CD14-positive monocyte (primary cell): Measurements from ENCODE around the gene KLHL40. TPM values are rescaled to one million over a fixed set of nuclear protein-coding genes. Genes with fewer than 3 reads are reported as not detected.

Source experiments
- DNase-seq, 3 donors: peaks; one replicate each; pipeline ENCODE4 v3.0.0-alpha.2; 2011 to 2022
- H2AFZ ChIP-seq: 2 replicates; pipeline ENCODE4 v1.6.0; 2012; ENCODE audit warnings: mild to moderate bottlenecking, low read depth, low read length, inconsistent platforms; ENCODE audit not compliant: insufficient read depth, poor library complexity, severe bottlenecking
- H3K27ac ChIP-seq, 2 donors: 1 replicate in 1 of 2; 2 replicates in 1 of 2; pipeline ENCODE4 v1.5.1; 2012 to 2013; ENCODE audit warnings: low read length in 2 of 2, control low read depth in 1 of 2, inconsistent platforms in 1 of 2, low read depth in 1 of 2, mild to moderate bottlenecking in 1 of 2
- H3K27me3 ChIP-seq, 2 donors: one replicate each; pipeline versions ENCODE4 v1.6.0 to v1.6.1; 2011 to 2013; ENCODE audit warnings: low read length in 2 of 2; ENCODE audit not compliant: control insufficient read depth in 2 of 2, insufficient read depth in 2 of 2
- H3K36me3 ChIP-seq, 2 donors: replicated peaks in 1 of 2; 1 replicate in 1 of 2; 2 replicates in 1 of 2; pipeline versions ENCODE4 v1.5.1 to v1.6.1; 2012 to 2013; ENCODE audit warnings: low read length in 2 of 2, control low read depth in 1 of 2, inconsistent platforms in 1 of 2, mild to moderate bottlenecking in 1 of 2; ENCODE audit not compliant: insufficient read depth in 2 of 2, control insufficient read depth in 1 of 2
- H3K4me1 ChIP-seq, 2 donors: 1 replicate in 1 of 2; 2 replicates in 1 of 2; pipeline versions ENCODE4 v1.5.1 to v1.6.1; 2012 to 2013; ENCODE audit warnings: low read length in 2 of 2, control low read depth in 1 of 2, inconsistent platforms in 1 of 2, mild to moderate bottlenecking in 1 of 2, moderate library complexity in 1 of 2; ENCODE audit not compliant: insufficient read depth in 2 of 2, control insufficient read depth in 1 of 2
- H3K4me2 ChIP-seq: replicated peaks from 2 replicates; pipeline ENCODE3; 2012; ENCODE audit warnings: low read length, moderate library complexity, mild to moderate bottlenecking; ENCODE audit not compliant: poor library complexity, severe bottlenecking; ENCODE audit errors: extremely low read depth
- H3K4me3 ChIP-seq, 3 experiments: fragments of 200-600 bp in 1 of 3; sonication (generic) in 1 of 3; replicated peaks in 1 of 3; 1 replicate in 2 of 3; 2 replicates in 1 of 3; pipeline ENCODE4 v1.5.1; 2011 to 2013; ENCODE audit warnings: low read length in 3 of 3, mild to moderate bottlenecking in 3 of 3, control low read depth in 2 of 3, low read depth in 2 of 3, inconsistent platforms in 1 of 3, moderate library complexity in 1 of 3
- H3K79me2 ChIP-seq: 2 replicates; pipeline ENCODE4 v1.6.0; 2012; ENCODE audit warnings: mild to moderate bottlenecking, control low read depth, inconsistent platforms, low read length, moderate library complexity; ENCODE audit not compliant: insufficient read depth
- H3K9ac ChIP-seq: 2 replicates; pipeline ENCODE4 v1.6.0; 2017; ENCODE audit warnings: low read length, mild to moderate bottlenecking; ENCODE audit not compliant: insufficient read depth, poor library complexity, severe bottlenecking
- H3K9me3 ChIP-seq, 2 donors: replicated peaks in 1 of 2; 1 replicate in 1 of 2; 2 replicates in 1 of 2; pipeline versions ENCODE4 v1.5.1 to v1.6.1; 2012 to 2013; ENCODE audit warnings: low read length in 2 of 2, control low read depth in 1 of 2; ENCODE audit not compliant: control insufficient read depth in 1 of 2, insufficient read depth in 1 of 2
- H4K20me1 ChIP-seq: 2 replicates; pipeline ENCODE4 v1.6.0; 2012; ENCODE audit warnings: mild to moderate bottlenecking, low read length, control low read depth, moderate library complexity; ENCODE audit not compliant: insufficient read depth
- H3K27ac Mint-ChIP-seq, 7 donors: one replicate each; pipeline ENCODE4 v1.8.0; 2020; ENCODE audit warnings: mild to moderate bottlenecking in 7 of 7, mixed read lengths in 7 of 7, moderate library complexity in 6 of 7, inconsistent platforms in 2 of 7
- H3K27me3 Mint-ChIP-seq, 3 donors: one replicate each; pipeline ENCODE4 v1.8.0; 2021 to 2022; ENCODE audit warnings: low read depth in 3 of 3, mild to moderate bottlenecking in 3 of 3, mixed read lengths in 3 of 3, moderate library complexity in 3 of 3, inconsistent platforms in 1 of 3
- H3K36me3 Mint-ChIP-seq, 2 donors: one replicate each; pipeline ENCODE4 v1.8.0; 2020; ENCODE audit warnings: mixed read lengths in 2 of 2, inconsistent platforms in 1 of 2, mild to moderate bottlenecking in 1 of 2
- H3K4me1 Mint-ChIP-seq: one replicate; pipeline ENCODE4 v1.8.0; 2020; ENCODE audit warnings: mild to moderate bottlenecking, mixed read lengths
- H3K4me3 Mint-ChIP-seq, 2 donors: one replicate each; pipeline ENCODE4 v1.8.0; 2020; ENCODE audit warnings: mild to moderate bottlenecking in 2 of 2, mixed read lengths in 2 of 2, moderate library complexity in 1 of 2
- H3K9me3 Mint-ChIP-seq, 7 donors: one replicate each; pipeline ENCODE4 v1.8.0; 2020 to 2022; ENCODE audit warnings: mixed read lengths in 7 of 7, mild to moderate bottlenecking in 6 of 7, moderate library complexity in 6 of 7, inconsistent platforms in 2 of 7
- CTCF ChIP-seq: fragments of 200-600 bp; IDR thresholded peaks from one replicate; pipeline ENCODE4 v1.8.0; 2022; ENCODE audit warnings: antibody characterized with exemption, mild to moderate bottlenecking
- WGBS: methylation state at CpG from one replicate; pipeline ENCODE4 v1.1.5; 2013; ENCODE audit warnings: missing lambda C conversion rate; ENCODE audit not compliant: insufficient coverage; 5-methylcytosine and 5-hydroxymethylcytosine counted together
- intact Hi-C, 2 donors: fragments of 100-400 bp; cut with micrococcal nuclease; formaldehyde crosslinking; loops; one replicate each; pipeline versions ENCODE4 v1.15.0 to v1.15.1; 2023
- polyA plus RNA-seq, 3 donors: library from polyadenylated mRNA; depleted of rRNA in 1 of 3; unstranded in 2 of 3; stranded (reverse) in 1 of 3; fragments of 300-500 nt in 2 of 3; fragments of >200 nt in 1 of 3; fragmentation: Illumina TruSeq in 2 of 3; gene quantifications; 1 replicate in 2 of 3; 2 replicates in 1 of 3; pipeline ENCODE4 v1.2.3, GENCODE V29; 2012 to 2021

KLHL40 gene
- polyA plus RNA-seq, 3 donors = not detected

- no peak overlapping the region for H3K9ac ChIP-seq
- peaks cover 10 to 16% of the 10 kb centered on the region in 2 donors for H3K4me1 ChIP-seq
- H3K4me2 ChIP-seq = no peak overlapping the region
- no peaks in the 10 kb centered on the region for H3K36me3 ChIP-seq
- H3K27ac ChIP-seq = no peak overlapping the region
- Mint-ChIP-seq H3K4me1 (peaks cover 23% of the 10 kb centered on the region), H3K27me3 (peaks cover 0 to 2% (median 0%) of the 10 kb centered on the region in 3 donors), H3K36me3 (no peaks in the 10 kb centered on the region), H3K9me3 (no peaks in the 10 kb centered on the region), H3K27ac (no peak overlapping the region), H3K4me3 (no peak overlapping the region)
- H2AFZ ChIP-seq = no peak overlapping the region
- no CpG with 5 or more reads among the region's 4 CpGs for WGBS
- no peak overlapping the region for H3K4me3 ChIP-seq
- H3K27me3 ChIP-seq = no peaks in the 10 kb centered on the region
- H4K20me1 ChIP-seq = no peaks in the 10 kb centered on the region
- no peak for DNase-seq
- intact Hi-C loops = no loop called here
- TF ChIP-seq CTCF = no peak
- H3K9me3 ChIP-seq = no peaks in the 10 kb centered on the region
- no peaks in the 10 kb centered on the region for H3K79me2 ChIP-seq
Observed at GRCh38 chr3:42712344-42712648, 27.0 kb downstream of the KLHL40 start.

GRCh38 chr3:42712688-42713372, 27.5 kb downstream of the KLHL40 start:
- no peak for TF ChIP-seq CTCF
- no peak overlapping the region for H3K4me3 ChIP-seq
- 73% methylated on average over 2 of the region's 5 CpGs for WGBS
- no peak overlapping the region for H3K4me2 ChIP-seq
- peaks cover 16 to 22% of the 10 kb centered on the region in 2 donors for H3K4me1 ChIP-seq
- no peaks in the 10 kb centered on the region for H3K36me3 ChIP-seq
- H4K20me1 ChIP-seq = no peaks in the 10 kb centered on the region
- H3K9me3 ChIP-seq = no peaks in the 10 kb centered on the region
- peaks cover 28% of the 10 kb centered on the region for H3K4me1 Mint-ChIP-seq
- no peaks in the 10 kb centered on the region for H3K79me2 ChIP-seq
- H3K27me3 ChIP-seq = no peaks in the 10 kb centered on the region
- no peak overlapping the region for H2AFZ ChIP-seq
- intact Hi-C loops = no loop called here
- no peaks in the 10 kb centered on the region for H3K9me3 Mint-ChIP-seq
- no peak overlapping the region for H3K9ac ChIP-seq
- H3K27ac Mint-ChIP-seq = no peak overlapping the region
- H3K27ac ChIP-seq = no peak overlapping the region
- H3K36me3 Mint-ChIP-seq = no peaks in the 10 kb centered on the region
- H3K27me3 Mint-ChIP-seq = peaks cover 0 to 2% (median 0%) of the 10 kb centered on the region in 3 donors
- DNase-seq = no peak
- no peak overlapping the region for H3K4me3 Mint-ChIP-seq
